PC-3 (cell line): ENCODE measurements around the gene FBRS.

Source experiments
- CTCF ChIP-seq: fragments of 300-600 bp; sonication (generic); conservative IDR thresholded peaks from 2 replicates; pipeline ENCODE4 v1.5.1; 2017; ENCODE audit warnings: antibody characterized with exemption, low read depth, mild to moderate bottlenecking, low read length
- EZH2 ChIP-seq: fragments of 300-600 bp; sonication (generic); IDR thresholded peaks from one replicate; pipeline ENCODE4 v1.6.1; 2017; ENCODE audit warnings: antibody characterized with exemption, mild to moderate bottlenecking, low read length; ENCODE audit not compliant: unreplicated experiment

- TF ChIP-seq EZH2 (no peak), CTCF (no peak)
These were observed 39.0 kb upstream of the FBRS start for GRCh38 chr16:30619202-30619601.
